Muscle of leg (tissue), 11 donors: ENCODE results near the gene TMEM196. TPM values are rescaled to one million over a fixed set of nuclear protein-coding genes. Genes with fewer than 3 reads are reported as not detected.

ENCODE experiments used
- DNase-seq: peaks from one replicate; pipeline ENCODE4 v3.0.0; 2013
- H3K27ac ChIP-seq: one replicate; pipeline ENCODE4 v1.5.1; 2013; ENCODE audit warnings: mild to moderate bottlenecking, low read length, control low read depth
- H3K27me3 ChIP-seq: one replicate; pipeline ENCODE4 v1.6.1; 2013; ENCODE audit warnings: low read length; ENCODE audit not compliant: control insufficient read depth, insufficient read depth
- H3K36me3 ChIP-seq: one replicate; pipeline ENCODE4 v1.6.1; 2013; ENCODE audit warnings: low read length; ENCODE audit not compliant: control insufficient read depth, insufficient read depth
- H3K4me1 ChIP-seq: one replicate; pipeline ENCODE4 v1.6.1; 2013; ENCODE audit warnings: low read length; ENCODE audit not compliant: control insufficient read depth, insufficient read depth
- H3K4me3 ChIP-seq: one replicate; pipeline ENCODE4 v1.5.1; 2013; ENCODE audit warnings: low read length, control low read depth
- H3K9me3 ChIP-seq: replicated peaks from 2 replicates; pipeline ENCODE4 v1.6.1; 2013; ENCODE audit warnings: low read depth, low read length; ENCODE audit not compliant: control insufficient read depth
- WGBS: methylation state at CpG from one replicate; pipeline ENCODE4 v1.1.5; 2013; ENCODE audit warnings: missing lambda C conversion rate; ENCODE audit not compliant: insufficient coverage; 5-methylcytosine and 5-hydroxymethylcytosine counted together
- polyA plus RNA-seq, 8 donors: library from polyadenylated mRNA; unstranded; fragments of 120-200 nt; gene quantifications; one replicate each; pipeline versions ENCODE4 v1.2.1 to v1.2.3, GENCODE V29; 2013; ENCODE audit warnings: inconsistent platforms in 1 of 8, low replicate concordance in 1 of 8; ENCODE audit not compliant: insufficient read length in 8 of 8, insufficient read depth in 1 of 8
- total RNA-seq: library from RNA; stranded (reverse); fragments of 120-200 nt; gene quantifications from one replicate; pipeline ENCODE4 v1.2.4, GENCODE V29; 2013

The TMEM196 gene
- total and polyA plus RNA-seq, 9 donors, result 0.04 to 0.36 (median 0.09) TPM; not detected in 1

GRCh38 chr7:19681596-19681995 is 91.8 kb downstream of the TMEM196 start:
- WGBS, result 88% methylated on average over 2 of the region's 5 CpGs

DNA sequence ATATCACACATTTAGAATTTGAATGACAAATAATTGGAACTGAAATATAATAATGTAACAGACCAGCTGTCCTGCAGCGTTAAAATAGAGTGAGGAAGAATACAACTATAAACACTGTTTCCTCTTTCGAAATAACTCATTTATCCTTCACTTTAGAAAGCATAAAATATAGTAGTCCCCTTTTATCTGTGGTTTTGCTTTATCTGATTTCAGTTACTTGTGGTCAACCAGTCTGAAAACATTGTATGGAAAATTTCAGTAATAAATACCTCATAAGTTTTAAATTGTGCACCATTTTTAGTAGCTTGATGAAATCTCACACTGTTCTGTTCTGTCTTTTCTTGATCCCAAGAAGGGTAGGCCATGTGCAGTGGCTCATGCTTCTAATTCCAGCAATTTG is 96.2 kb downstream of the TMEM196 start:
- DNase-seq, result peak; percentile 3
- WGBS, result no CpG with 5 or more reads among the region's 2 CpGs
- H3K27ac ChIP-seq, result no peak overlapping the region

More at GRCh38 chr7:19681596-19681995, 91.8 kb downstream of the TMEM196 start:
- no peaks in the 10 kb centered on the region for H3K4me1 ChIP-seq
- no peaks in the 10 kb centered on the region for H3K9me3 ChIP-seq
- no peak overlapping the region for H3K27ac ChIP-seq
- no peaks in the 10 kb centered on the region for H3K36me3 ChIP-seq
- no peak overlapping the region for H3K4me3 ChIP-seq
- DNase-seq, result no peak
- H3K27me3 ChIP-seq, result no peaks in the 10 kb centered on the region

GRCh38 chr7:19675816-19676215 is 97.6 kb downstream of the TMEM196 start:
- Histone ChIP-seq H3K4me1 (no peaks in the 10 kb centered on the region), H3K4me3 (no peak overlapping the region), H3K27ac (no peak overlapping the region), H3K9me3 (no peaks in the 10 kb centered on the region), H3K27me3 (no peaks in the 10 kb centered on the region), H3K36me3 (no peaks in the 10 kb centered on the region)
- WGBS, result no CpG with 5 or more reads among the region's 1 CpG
- DNase-seq, result no peak

More for the DNA sequence above, 96.2 kb downstream of the TMEM196 start:
- H3K4me1 ChIP-seq, result no peaks in the 10 kb centered on the region
- H3K9me3 ChIP-seq, result no peaks in the 10 kb centered on the region
- no peaks in the 10 kb centered on the region for H3K36me3 ChIP-seq
- no peak overlapping the region for H3K4me3 ChIP-seq
- no peaks in the 10 kb centered on the region for H3K27me3 ChIP-seq

- no peak overlapping the region for H3K4me3 ChIP-seq
- no peak overlapping the region for H3K27ac ChIP-seq
- no peaks in the 10 kb centered on the region for H3K4me1 ChIP-seq
- H3K36me3 ChIP-seq, result no peaks in the 10 kb centered on the region
- H3K9me3 ChIP-seq, result no peaks in the 10 kb centered on the region
- 27% methylated on average over 2 of the region's 5 CpGs for WGBS
- no peak for DNase-seq
- no peaks in the 10 kb centered on the region for H3K27me3 ChIP-seq
These were observed 99.0 kb downstream of the TMEM196 start for GRCh38 chr7:19674266-19674960.

DNA sequence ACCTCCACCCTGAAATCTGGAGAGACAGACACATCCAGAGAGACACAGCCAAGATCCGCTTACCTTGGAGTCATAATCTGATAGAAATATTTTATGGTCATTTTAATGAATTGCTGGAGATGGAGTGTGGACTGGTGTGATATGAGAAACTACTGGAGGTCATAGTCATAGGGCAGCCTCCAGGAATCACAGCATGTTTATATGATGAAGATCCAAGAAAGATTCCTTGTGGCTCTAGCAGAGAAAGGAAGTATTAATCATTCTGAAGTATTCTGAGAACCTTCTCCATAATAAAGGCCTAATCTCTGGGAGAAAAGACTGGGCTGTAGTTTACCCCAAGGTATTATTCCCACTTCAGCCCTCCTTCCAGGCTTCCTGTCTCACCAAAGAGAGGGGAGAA is 102.6 kb downstream of the TMEM196 start:
- Histone ChIP-seq H3K27ac (no peak overlapping the region), H3K36me3 (no peaks in the 10 kb centered on the region), H3K4me3 (no peak overlapping the region), H3K9me3 (no peaks in the 10 kb centered on the region), H3K4me1 (no peaks in the 10 kb centered on the region), H3K27me3 (no peaks in the 10 kb centered on the region)
- DNase-seq, result no peak
- WGBS, result no CpG with 5 or more reads among the region's 1 CpG

Other genes with a start within 250 kb of the TMEM196 start
- gene POLR1F, start 64.6 kb downstream of the TMEM196 start, total RNA-seq, result 12.8 TPM
- 10 to 100 TPM in 7 of 8 donors, 1 to 10 TPM in 1; 8.8 to 16.6 (median 13.2) TPM for gene POLR1F, start 64.6 kb downstream of the TMEM196 start, polyA plus RNA-seq